Measurements from ENCODE around the gene ARHGDIB.
A peak's percentile ranks its signal among the peaks of the same experiment; 100 is the strongest.

ARHGDIB gene

GRCh38 chr12:14937689-14938088, 23.7 kb downstream of the ARHGDIB start:
- Histone ChIP-seq H3K4me3 (ENCODE audit: low read depth, low read length) (no peak overlapping the region), H3K4me1 (peaks cover 4% of the 10 kb centered on the region; the same call in 1 of the 2 replicates), H3K9me3 (no peaks in the 10 kb centered on the region), H3K27me3 (no peaks in the 10 kb centered on the region), H3K36me3 (no peaks in the 10 kb centered on the region)
- no peak for DNase-seq
- peak; percentile 41 for TF ChIP-seq CTCF (IDR thresholded peaks at IDR 0.05; ENCODE audit: low read depth, low read length)

- H3K36me3 ChIP-seq, result no peaks in the 10 kb centered on the region
- H3K4me3 ChIP-seq (ENCODE audit: low read depth, low read length), result no peak overlapping the region
- TF ChIP-seq CTCF (IDR thresholded peaks at IDR 0.05; ENCODE audit: low read depth, low read length), result peak; percentile 17
Measured at GRCh38 chr12:14937014-14937413, 24.4 kb downstream of the ARHGDIB start.

GRCh38 chr12:14936224-14936861, 25.1 kb downstream of the ARHGDIB start:
- no peaks in the 10 kb centered on the region for H3K27me3 ChIP-seq
- no peaks in the 10 kb centered on the region for H3K9me3 ChIP-seq
- H3K4me1 ChIP-seq, result peaks cover 4% of the 10 kb centered on the region; the same call in 1 of the 2 replicates
- H3K36me3 ChIP-seq, result no peaks in the 10 kb centered on the region
- H3K4me3 ChIP-seq (ENCODE audit: low read depth, low read length), result no peak overlapping the region
- peak; percentile 82 for TF ChIP-seq CTCF (IDR thresholded peaks at IDR 0.05; ENCODE audit: low read depth, low read length)
- peak; percentile 64 for DNase-seq

More at GRCh38 chr12:14937014-14937413, 24.4 kb downstream of the ARHGDIB start:
- Histone ChIP-seq H3K4me1 (peaks cover 4% of the 10 kb centered on the region; the same call in 1 of the 2 replicates), H3K27me3 (no peaks in the 10 kb centered on the region), H3K9me3 (no peaks in the 10 kb centered on the region)
- no peak for DNase-seq

- no peak for DNase-seq
Measured at GRCh38 chr12:14935031-14935430, 26.4 kb downstream of the ARHGDIB start.

GRCh38 chr12:14934511-14934910, 26.9 kb downstream of the ARHGDIB start:
- H3K4me1 ChIP-seq, result peaks cover 4% of the 10 kb centered on the region; the same call in 1 of the 2 replicates
- TF ChIP-seq CTCF (IDR thresholded peaks at IDR 0.05; ENCODE audit: low read depth, low read length), result no peak
- H3K9me3 ChIP-seq, result no peaks in the 10 kb centered on the region
- H3K4me3 ChIP-seq (ENCODE audit: low read depth, low read length), result no peak overlapping the region
- no peaks in the 10 kb centered on the region for H3K36me3 ChIP-seq
- no peak for DNase-seq
- H3K27me3 ChIP-seq, result no peaks in the 10 kb centered on the region

More at GRCh38 chr12:14935031-14935430, 26.4 kb downstream of the ARHGDIB start:
- no peaks in the 10 kb centered on the region for H3K36me3 ChIP-seq
- no peaks in the 10 kb centered on the region for H3K9me3 ChIP-seq
- peaks cover 4% of the 10 kb centered on the region; the same call in 1 of the 2 replicates for H3K4me1 ChIP-seq
- no peaks in the 10 kb centered on the region for H3K27me3 ChIP-seq
- H3K4me3 ChIP-seq (ENCODE audit: low read depth, low read length), result no peak overlapping the region
- no peak for TF ChIP-seq CTCF (IDR thresholded peaks at IDR 0.05; ENCODE audit: low read depth, low read length)

- TF ChIP-seq CTCF (IDR thresholded peaks at IDR 0.05; ENCODE audit: low read depth, low read length), result no peak
- H3K4me1 ChIP-seq, result peaks cover 15% of the 10 kb centered on the region
Measured at GRCh38 chr12:14931791-14932560, 29.4 kb downstream of the ARHGDIB start.

More at GRCh38 chr12:14931791-14932560, 29.4 kb downstream of the ARHGDIB start:
- Histone ChIP-seq H3K36me3 (no peaks in the 10 kb centered on the region), H3K4me3 (ENCODE audit: low read depth, low read length) (no peak overlapping the region), H3K27me3 (no peaks in the 10 kb centered on the region), H3K9me3 (no peaks in the 10 kb centered on the region)
- DNase-seq, result no peak

All from BE2C (cell line).